Activated naive CD8-positive, alpha-beta T cell treated with anti-CD3 and anti-CD28 coated beads, Interleukin-2, amount 10 ng/mL, durations not matched to agents 7 days and 5 days (primary cell): ENCODE measurements around the gene NUTM2F. TPM values are rescaled to one million over a fixed set of nuclear protein-coding genes. Genes with fewer than 3 reads are reported as not detected.

ENCODE experiments used
- total RNA-seq, 2 experiments: library from RNA; stranded (reverse); gene quantifications; one replicate each; pipeline ENCODE4 v1.2.3, GENCODE V29; 2021

The NUTM2F gene
- total RNA-seq, 2 experiments from 2014 or later: not detected

Other genes with a start within 250 kb of the NUTM2F start
- gene PTPDC1, start 244.2 kb downstream of the NUTM2F start, total RNA-seq: 1 to 10 TPM; 6.3 to 7.2 TPM
- gene ZNF169, start 69.3 kb downstream of the NUTM2F start, total RNA-seq: 10 to 100 TPM; 11.4 to 11.6 TPM
- not detected for gene PCAT7, start 226.4 kb upstream of the NUTM2F start, total RNA-seq